Measurements from ENCODE around the gene C2orf78.

C2orf78 gene

GRCh38 chr2:73837847-73838585, 54.0 kb downstream of the C2orf78 start:
- no peak for DNase-seq (ENCODE audit: low read depth, low spot score)

GRCh38 chr2:73838889-73839534, 55.0 kb downstream of the C2orf78 start:
- DNase-seq (ENCODE audit: low read depth, low spot score) = no peak

- DNase-seq (ENCODE audit: low read depth, low spot score) = no peak
These were observed 55.8 kb downstream of the C2orf78 start for GRCh38 chr2:73839653-73840411.

GRCh38 chr2:73841912-73842738, 58.1 kb downstream of the C2orf78 start:
- no peak for DNase-seq (ENCODE audit: low read depth, low spot score)

GRCh38 chr2:73842739-73843019, 58.7 kb downstream of the C2orf78 start:
- DNase-seq (ENCODE audit: low read depth, low spot score) = no peak

- no peak for DNase-seq (ENCODE audit: low read depth, low spot score)
These were observed 60.1 kb downstream of the C2orf78 start for GRCh38 chr2:73844087-73844486.

GRCh38 chr2:73850009-73850408, 66.0 kb downstream of the C2orf78 start:
- no peak for DNase-seq (ENCODE audit: low read depth, low spot score)

- DNase-seq (ENCODE audit: low read depth, low spot score) = no peak
These were observed 67.3 kb downstream of the C2orf78 start for GRCh38 chr2:73851274-73851673.

GRCh38 chr2:73852020-73852419, 68.0 kb downstream of the C2orf78 start:
- no peak for DNase-seq (ENCODE audit: low read depth, low spot score)

GRCh38 chr2:73855526-73855925, 71.5 kb downstream of the C2orf78 start:
- no peak for DNase-seq (ENCODE audit: low read depth, low spot score)

GRCh38 chr2:73856214-73856613, 72.2 kb downstream of the C2orf78 start:
- no peak for DNase-seq (ENCODE audit: low read depth, low spot score)

- DNase-seq (ENCODE audit: low read depth, low spot score) = no peak
These were observed 76.0 kb downstream of the C2orf78 start for GRCh38 chr2:73859721-73860586.

- DNase-seq (ENCODE audit: low read depth, low spot score) = no peak
These were observed 79.0 kb downstream of the C2orf78 start for GRCh38 chr2:73862987-73863386.
